ENCODE measurements around the gene LSS.

LSS gene

DNA sequence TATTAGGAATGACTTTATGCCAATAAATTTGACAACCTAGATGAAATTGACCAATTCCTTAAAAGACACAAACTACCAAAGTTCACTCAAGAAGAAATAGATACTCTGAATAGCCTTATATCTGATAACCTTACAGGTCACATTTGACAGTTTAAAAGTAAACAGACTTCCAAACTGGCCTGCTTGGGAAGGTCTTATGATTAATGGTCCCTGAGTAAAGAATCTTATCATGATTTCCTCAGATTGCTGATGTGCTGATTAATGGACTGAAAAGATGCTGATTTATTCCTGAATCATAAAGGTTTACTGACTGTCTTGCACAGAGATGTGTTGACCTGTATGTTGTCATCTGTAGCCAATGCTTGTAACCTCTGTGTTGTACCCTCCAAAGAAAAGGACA is 63.5 kb downstream of the LSS start:
- no peak for DNase-seq

DNA sequence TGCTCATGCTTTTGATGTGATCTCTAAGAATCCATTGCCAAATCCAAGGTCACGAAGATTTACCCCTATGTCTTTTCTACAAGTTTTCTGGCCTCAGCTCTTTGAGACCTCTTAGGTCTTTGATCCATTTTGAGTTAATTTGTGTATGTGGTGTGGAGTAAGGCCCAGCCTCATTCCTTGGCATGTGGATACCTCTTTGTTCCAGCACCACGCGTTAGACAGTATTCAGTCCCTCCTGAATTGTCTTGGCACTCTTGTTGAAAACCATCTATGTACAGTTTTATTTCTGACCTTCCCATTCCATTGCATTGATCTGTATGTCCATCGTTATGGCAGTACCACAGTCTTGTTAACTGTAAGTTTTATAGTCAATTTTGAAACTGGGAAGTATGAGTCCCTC is 65.2 kb downstream of the LSS start:
- no peak for DNase-seq

DNA sequence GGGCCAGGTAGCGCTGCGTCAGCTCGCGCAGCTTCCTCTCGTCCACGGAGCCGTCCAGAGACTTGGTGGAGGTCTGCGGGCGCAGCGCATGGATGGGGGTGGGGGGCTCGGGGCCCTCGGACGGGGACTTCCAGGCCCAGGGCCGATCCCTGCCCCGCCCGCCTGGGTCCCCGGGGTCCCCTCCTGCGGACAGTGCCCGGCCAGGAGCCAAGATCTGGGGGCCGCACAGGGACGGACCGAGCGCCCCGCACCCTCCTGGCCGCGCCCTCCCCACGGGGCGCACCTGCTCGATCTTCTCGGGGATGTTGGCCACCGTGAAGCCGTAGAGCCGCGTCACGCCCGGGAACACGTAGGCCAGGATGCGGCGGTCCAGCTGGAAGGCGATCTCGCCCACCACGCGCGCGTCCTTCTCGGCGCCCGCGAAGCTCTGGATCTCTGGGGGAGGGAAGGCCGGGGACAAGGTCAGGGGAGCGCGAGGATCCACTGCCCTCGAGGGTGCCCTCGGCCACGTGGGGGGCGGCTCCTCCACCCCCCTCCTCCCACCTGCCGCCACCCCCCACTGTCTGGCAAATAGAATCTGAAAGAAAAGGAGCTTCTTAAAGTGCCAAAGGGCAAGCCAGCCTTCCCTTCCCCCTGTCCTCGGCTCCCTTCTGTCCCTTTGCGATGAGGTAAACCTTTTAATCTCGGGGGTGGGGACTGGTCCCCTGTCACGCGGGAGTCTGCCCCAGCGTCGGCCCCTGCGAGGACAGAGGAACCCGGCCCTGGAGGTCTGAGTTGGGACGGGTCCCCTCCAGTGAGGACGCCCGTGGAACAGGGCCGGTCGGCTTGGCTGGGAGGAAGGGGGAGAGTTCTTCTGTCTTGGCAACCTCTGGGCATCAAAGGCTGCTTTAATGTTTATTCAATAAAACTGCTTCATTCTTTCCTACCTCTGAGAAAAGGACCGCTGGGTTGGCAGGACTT is 66.7 kb downstream of the LSS start:
- no peak for DNase-seq

GRCh38 chr21:46160907-46161632 is 67.5 kb downstream of the LSS start:
- no peak for DNase-seq

- no peak for DNase-seq
Measured at GRCh38 chr21:46160657-46160906, 68.0 kb downstream of the LSS start.

DNA sequence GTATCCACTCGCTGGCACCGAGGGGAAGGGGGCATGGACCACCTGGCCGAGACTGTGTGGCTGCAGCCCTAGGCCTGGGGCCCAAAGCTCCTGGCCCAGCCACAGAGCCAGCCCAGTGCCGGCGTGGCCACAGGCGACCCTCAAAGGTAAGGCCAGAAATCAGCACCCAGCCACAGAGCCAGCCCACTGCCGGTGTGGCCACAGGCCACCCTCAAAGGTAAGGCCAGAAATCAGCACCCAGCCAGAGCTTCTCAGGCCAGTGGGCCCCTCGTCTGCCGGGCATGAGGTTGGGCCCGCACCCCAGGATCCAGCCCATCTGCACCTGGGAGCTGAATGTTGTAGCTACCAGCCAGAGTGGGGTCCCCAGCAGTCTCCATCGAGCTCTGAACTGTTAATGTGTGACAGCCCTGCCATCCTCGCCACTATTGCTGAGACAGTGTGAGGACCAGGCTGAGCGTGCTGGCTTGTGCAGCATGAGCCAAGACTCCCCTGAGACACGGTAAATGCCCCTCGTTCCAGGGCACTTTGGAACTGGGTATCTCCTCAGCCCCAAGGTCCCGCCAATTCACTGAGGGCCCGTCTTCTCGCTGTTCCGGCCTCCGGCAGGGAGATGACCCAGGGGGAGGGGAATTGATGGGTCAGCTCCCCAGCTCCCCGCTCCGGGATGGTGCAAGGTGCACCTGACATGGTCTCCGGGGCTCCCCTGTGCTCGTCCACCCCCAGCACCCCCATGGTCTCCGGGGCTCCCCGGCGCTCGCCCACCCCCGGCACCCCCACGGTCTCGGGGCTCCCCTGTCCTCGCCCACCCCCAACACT is 68.5 kb downstream of the LSS start:
- DNase-seq: no peak

DNA sequence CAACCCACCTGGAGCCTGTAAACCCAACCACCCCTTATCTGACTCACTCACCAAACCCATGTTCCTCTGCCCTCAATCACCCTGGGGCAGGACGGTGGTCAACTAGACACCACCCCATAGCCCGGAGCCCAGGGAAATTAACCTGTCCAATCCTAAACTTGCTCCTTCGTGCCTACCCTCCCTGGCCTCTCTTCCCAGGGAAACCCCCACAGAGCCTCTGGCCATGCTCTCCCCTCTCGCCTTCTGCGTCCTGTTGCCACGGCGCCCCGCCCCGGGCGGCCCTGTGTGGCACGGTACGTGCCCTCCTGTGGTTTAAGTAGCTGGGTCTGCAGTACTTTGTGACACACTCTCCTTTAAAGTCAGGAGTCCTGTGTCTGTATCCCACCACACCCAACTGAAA is 69.2 kb downstream of the LSS start:
- DNase-seq: no peak

DNA sequence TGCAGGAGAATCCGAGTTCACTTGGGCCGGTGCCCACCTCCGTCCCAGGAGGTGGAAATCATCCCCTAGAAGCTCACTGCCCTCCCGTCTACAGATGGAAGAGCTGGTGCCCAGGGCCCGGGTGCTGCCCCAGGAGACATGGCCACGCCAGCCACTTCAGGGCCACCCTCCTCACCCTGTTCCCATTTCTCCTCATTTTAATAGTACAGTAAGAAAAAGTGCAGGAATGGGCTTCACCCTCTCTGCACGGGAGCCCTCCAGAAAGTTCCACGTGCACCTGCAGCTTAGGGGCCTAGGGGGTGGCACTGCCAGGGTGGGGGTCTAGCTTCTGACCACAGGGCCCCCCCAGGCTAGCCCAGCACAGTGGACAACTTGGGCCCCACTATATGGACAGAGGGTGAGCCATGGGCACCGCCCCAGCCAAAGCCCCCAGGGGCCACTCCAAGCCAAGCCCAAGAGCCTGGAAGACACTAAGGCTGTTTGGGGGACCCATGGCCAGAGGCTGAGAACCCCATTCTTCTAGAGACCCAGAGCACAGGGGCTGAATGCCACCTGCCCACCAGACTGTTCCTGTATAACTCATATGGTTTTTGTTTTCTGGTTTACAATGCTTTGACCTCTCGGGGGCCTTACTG is 69.8 kb downstream of the LSS start:
- no peak for DNase-seq

DNA sequence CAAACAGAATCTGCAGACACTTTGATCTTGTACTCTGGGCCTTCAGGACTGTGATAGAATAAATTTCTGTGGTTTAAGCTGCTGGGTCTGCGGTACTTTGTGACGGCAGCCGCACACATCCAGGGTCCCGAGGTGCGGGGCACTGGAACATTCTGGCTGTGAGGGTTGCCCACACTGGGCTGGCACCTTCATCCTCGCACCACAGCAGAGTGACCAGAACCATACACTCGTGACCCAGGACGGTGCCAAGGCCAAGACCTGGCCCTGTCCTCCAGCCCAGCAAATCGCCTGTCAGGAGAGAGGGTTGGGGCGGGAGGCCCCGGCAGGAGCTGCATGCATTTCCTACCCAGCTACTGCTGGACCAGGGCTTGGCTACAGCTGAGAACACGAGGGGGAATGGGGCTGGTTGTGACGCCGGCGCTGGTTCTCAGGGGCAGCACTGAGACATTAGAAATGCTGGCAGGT is 70.6 kb downstream of the LSS start:
- no peak for DNase-seq

GRCh38 chr21:46157396-46157986 is 71.1 kb downstream of the LSS start:
- no peak for DNase-seq

DNA sequence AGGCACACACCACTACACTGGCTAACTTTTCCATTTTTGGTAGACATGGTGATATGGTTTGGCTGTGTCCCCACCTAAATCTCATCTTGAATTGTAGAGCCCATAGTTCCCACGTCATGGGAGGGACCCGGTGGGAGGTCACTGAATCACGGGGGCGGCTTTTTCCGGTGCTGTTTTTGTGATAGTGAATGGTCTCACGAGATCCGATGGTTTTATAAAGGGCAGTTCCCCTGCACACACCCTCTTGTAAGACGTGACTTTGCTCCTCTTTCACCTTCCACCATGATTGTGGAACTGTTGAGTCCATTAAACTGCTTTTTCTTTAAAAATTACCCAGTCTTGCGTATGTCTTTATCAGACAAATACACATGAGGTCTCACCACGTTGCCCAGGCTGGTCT is 71.9 kb downstream of the LSS start:
- DNase-seq: no peak

- DNase-seq: no peak
Measured at GRCh38 chr21:46156378-46156645, 72.3 kb downstream of the LSS start.

DNA sequence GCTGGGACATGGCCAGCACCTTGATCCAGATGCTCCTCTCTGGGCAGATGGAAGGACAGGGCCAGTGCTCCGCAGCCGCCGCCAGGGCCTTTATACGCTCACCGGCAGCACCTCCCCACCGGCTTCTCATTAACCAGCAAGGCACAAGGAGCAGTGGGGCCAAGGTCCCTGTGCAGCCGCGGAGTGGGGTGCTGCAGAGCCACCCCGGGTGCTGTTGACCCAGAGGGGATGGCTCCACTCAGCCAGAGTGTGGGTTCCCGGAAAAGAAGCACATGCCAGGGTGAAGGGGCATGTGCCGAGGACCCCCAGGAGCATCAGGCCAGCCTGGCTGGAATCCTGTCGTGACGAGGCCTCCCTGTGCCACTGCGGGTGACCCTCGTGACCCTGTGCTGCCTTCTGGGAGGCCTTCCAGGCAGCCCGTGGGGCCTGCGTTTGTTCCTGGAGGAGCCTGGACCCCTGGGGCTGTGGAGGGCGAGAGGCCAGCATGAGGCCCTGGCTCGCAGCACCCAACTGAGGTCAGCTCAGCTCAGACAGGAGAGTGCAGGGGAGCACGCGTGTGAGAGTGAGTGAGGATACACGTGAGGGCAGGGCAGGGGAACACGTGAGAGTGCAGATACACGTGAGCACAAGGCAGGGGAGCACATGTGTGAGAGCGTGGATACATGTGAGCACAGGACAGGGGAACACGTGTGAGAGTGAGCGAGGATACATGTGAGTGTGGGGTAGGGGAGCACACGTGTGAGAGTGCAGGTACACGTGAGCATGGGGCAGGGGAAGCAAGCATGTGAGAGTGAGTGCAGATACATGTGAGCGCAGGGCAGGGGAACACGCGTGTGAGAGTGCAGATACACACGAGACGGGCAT is 72.8 kb downstream of the LSS start, which contains the start of gene FTCD:
Gene FTCD (minus strand): TSS at position 66 of the 864 bp plus-strand sequence. CDS start 56 bp downstream, at position 10.
- DNase-seq: no peak

- no peak for DNase-seq
Measured at GRCh38 chr21:46154955-46155513, 73.5 kb downstream of the LSS start.

GRCh38 chr21:46154155-46154954 is 74.2 kb downstream of the LSS start:
- DNase-seq: no peak

GRCh38 chr21:46153247-46154154 is 75.1 kb downstream of the LSS start:
- no peak for DNase-seq

- DNase-seq: no peak
Measured at GRCh38 chr21:46152927-46153246, 75.7 kb downstream of the LSS start.

- DNase-seq: no peak
Measured at GRCh38 chr21:46151989-46152926, 76.3 kb downstream of the LSS start.

Data from amniotic stem cell (primary cell).